ENCODE data around the gene ACTMAP.

ACTMAP gene

DNA sequence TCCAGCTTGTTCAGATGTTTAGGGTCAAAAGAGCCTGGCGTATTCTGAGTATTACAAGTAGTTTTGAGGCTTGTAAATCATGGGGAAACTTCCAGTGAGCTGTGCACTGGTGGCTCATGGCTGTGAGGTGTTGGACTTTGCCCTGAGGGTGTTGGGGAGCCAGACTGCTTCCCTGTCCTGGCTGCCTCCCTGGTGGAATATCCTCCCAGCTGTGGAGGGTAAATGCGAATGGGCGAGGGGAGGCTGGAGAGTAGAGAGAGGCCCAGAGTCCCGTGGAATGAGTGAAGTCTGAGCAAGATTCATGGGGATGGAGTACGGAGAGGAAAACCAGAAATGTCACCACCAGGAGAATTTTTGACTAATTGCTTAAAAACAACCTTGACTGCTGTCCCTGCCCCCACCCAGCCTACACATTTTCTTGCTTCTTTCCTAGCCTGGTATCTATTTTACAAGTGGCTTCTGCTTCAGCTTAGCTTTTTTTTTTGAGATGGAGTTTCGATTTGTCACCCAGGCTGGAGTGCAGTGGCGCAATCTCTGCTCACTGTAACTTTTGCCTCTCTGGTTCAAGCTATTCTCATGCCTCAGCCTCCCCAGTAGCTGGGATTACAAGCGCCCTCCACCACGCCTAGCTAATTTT, 4.5 kb upstream of the ACTMAP start (continued):
- TF ChIP-seq ZNF239 (tag by site-specific recombination; IDR thresholded peaks at IDR 0.05), result no peak
- TF ChIP-seq, protein P1, sequence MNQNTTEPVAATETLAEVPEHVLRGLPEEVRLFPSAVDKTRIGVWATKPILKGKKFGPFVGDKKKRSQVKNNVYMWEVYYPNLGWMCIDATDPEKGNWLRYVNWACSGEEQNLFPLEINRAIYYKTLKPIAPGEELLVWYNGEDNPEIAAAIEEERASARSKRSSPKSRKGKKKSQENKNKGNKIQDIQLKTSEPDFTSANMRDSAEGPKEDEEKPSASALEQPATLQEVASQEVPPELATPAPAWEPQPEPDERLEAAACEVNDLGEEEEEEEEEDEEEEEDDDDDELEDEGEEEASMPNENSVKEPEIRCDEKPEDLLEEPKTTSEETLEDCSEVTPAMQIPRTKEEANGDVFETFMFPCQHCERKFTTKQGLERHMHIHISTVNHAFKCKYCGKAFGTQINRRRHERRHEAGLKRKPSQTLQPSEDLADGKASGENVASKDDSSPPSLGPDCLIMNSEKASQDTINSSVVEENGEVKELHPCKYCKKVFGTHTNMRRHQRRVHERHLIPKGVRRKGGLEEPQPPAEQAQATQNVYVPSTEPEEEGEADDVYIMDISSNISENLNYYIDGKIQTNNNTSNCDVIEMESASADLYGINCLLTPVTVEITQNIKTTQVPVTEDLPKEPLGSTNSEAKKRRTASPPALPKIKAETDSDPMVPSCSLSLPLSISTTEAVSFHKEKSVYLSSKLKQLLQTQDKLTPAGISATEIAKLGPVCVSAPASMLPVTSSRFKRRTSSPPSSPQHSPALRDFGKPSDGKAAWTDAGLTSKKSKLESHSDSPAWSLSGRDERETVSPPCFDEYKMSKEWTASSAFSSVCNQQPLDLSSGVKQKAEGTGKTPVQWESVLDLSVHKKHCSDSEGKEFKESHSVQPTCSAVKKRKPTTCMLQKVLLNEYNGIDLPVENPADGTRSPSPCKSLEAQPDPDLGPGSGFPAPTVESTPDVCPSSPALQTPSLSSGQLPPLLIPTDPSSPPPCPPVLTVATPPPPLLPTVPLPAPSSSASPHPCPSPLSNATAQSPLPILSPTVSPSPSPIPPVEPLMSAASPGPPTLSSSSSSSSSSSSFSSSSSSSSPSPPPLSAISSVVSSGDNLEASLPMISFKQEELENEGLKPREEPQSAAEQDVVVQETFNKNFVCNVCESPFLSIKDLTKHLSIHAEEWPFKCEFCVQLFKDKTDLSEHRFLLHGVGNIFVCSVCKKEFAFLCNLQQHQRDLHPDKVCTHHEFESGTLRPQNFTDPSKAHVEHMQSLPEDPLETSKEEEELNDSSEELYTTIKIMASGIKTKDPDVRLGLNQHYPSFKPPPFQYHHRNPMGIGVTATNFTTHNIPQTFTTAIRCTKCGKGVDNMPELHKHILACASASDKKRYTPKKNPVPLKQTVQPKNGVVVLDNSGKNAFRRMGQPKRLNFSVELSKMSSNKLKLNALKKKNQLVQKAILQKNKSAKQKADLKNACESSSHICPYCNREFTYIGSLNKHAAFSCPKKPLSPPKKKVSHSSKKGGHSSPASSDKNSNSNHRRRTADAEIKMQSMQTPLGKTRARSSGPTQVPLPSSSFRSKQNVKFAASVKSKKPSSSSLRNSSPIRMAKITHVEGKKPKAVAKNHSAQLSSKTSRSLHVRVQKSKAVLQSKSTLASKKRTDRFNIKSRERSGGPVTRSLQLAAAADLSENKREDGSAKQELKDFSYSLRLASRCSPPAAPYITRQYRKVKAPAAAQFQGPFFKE (tag by site-specific recombination; IDR thresholded peaks at IDR 0.05; ENCODE audit: borderline replicate concordance), result no peak
- no peak for TF ChIP-seq ZNF248 (tag by site-specific recombination; IDR thresholded peaks at IDR 0.05)
- TF ChIP-seq ZBTB7A (tag by site-specific recombination; IDR thresholded peaks at IDR 0.05; ENCODE audit: low read depth), result no peak
- TF ChIP-seq ZNF292 (tag by site-specific recombination; IDR thresholded peaks at IDR 0.05; ENCODE audit: borderline replicate concordance, low read depth), result no peak
- TF ChIP-seq MZF1 (tag by site-specific recombination; IDR thresholded peaks at IDR 0.05; ENCODE audit: borderline replicate concordance), result no peak
- no peak for TF ChIP-seq ZNF837 (tag by site-specific recombination; IDR thresholded peaks at IDR 0.05)
- TF ChIP-seq BCL11A (tag by site-specific recombination; IDR thresholded peaks at IDR 0.05; ENCODE audit: low read depth), result no peak
- TF ChIP-seq ZNF394 (tag by site-specific recombination; IDR thresholded peaks at IDR 0.05; ENCODE audit: borderline replicate concordance), result no peak
- peak; percentile 38; the same call in 1 of the 2 replicates for TF ChIP-seq PRDM1 (tag by site-specific recombination; IDR thresholded peaks at IDR 0.05)
- TF ChIP-seq, protein P2, sequence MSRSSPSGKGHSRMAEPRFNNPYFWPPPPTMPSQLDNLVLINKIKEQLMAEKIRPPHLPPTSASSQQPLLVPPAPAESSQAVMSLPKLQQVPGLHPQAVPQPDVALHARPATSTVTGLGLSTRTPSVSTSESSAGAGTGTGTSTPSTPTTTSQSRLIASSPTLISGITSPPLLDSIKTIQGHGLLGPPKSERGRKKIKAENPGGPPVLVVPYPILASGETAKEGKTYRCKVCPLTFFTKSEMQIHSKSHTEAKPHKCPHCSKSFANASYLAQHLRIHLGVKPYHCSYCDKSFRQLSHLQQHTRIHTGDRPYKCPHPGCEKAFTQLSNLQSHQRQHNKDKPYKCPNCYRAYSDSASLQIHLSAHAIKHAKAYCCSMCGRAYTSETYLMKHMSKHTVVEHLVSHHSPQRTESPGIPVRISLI (tag by site-specific recombination; IDR thresholded peaks at IDR 0.05), result peak; percentile 99
- no peak for TF ChIP-seq SP2 (tag by site-specific recombination; IDR thresholded peaks at IDR 0.05)
- no peak for TF ChIP-seq ELK4 (IDR thresholded peaks at IDR 0.05; ENCODE audit: borderline replicate concordance, low read depth, low read length)
- 0 out of 2 replicates have a peak, but pooled peaks have one; percentile 7 for TF ChIP-seq PRDM4 (tag by site-specific recombination; IDR thresholded peaks at IDR 0.05)
- TF ChIP-seq, protein P3, sequence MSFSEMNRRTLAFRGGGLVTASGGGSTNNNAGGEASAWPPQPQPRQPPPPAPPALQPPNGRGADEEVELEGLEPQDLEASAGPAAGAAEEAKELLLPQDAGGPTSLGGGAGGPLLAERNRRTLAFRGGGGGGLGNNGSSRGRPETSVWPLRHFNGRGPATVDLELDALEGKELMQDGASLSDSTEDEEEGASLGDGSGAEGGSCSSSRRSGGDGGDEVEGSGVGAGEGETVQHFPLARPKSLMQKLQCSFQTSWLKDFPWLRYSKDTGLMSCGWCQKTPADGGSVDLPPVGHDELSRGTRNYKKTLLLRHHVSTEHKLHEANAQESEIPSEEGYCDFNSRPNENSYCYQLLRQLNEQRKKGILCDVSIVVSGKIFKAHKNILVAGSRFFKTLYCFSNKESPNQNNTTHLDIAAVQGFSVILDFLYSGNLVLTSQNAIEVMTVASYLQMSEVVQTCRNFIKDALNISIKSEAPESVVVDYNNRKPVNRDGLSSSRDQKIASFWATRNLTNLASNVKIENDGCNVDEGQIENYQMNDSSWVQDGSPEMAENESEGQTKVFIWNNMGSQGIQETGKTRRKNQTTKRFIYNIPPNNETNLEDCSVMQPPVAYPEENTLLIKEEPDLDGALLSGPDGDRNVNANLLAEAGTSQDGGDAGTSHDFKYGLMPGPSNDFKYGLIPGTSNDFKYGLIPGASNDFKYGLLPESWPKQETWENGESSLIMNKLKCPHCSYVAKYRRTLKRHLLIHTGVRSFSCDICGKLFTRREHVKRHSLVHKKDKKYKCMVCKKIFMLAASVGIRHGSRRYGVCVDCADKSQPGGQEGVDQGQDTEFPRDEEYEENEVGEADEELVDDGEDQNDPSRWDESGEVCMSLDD (tag by site-specific recombination; IDR thresholded peaks at IDR 0.05), result no peak; the same call in 1 of the 2 replicates
- no peak for TF ChIP-seq ZNF16 (tag by site-specific recombination; IDR thresholded peaks at IDR 0.05; ENCODE audit: low read depth)
- TF ChIP-seq ZNF639 (tag by site-specific recombination; IDR thresholded peaks at IDR 0.05), result no peak
- TF ChIP-seq HOXA7 (CRISPR knock-in tag; IDR thresholded peaks at IDR 0.05; ENCODE audit: borderline replicate concordance), result no peak
- no peak for TF ChIP-seq GLIS2 (tag by site-specific recombination; IDR thresholded peaks at IDR 0.05)
- TF ChIP-seq, protein P4, sequence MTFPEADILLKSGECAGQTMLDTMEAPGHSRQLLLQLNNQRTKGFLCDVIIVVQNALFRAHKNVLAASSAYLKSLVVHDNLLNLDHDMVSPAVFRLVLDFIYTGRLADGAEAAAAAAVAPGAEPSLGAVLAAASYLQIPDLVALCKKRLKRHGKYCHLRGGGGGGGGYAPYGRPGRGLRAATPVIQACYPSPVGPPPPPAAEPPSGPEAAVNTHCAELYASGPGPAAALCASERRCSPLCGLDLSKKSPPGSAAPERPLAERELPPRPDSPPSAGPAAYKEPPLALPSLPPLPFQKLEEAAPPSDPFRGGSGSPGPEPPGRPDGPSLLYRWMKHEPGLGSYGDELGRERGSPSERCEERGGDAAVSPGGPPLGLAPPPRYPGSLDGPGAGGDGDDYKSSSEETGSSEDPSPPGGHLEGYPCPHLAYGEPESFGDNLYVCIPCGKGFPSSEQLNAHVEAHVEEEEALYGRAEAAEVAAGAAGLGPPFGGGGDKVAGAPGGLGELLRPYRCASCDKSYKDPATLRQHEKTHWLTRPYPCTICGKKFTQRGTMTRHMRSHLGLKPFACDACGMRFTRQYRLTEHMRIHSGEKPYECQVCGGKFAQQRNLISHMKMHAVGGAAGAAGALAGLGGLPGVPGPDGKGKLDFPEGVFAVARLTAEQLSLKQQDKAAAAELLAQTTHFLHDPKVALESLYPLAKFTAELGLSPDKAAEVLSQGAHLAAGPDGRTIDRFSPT (tag by site-specific recombination; IDR thresholded peaks at IDR 0.05), result no peak
